Epidermal melanocyte (primary cell): ENCODE data around the gene FOSB.

ENCODE experiments used
- DNase-seq: peaks from one replicate; pipeline ENCODE4 v3.0.0; 2011; ENCODE audit warnings: low spot score; ENCODE audit not compliant: insufficient read length

FOSB gene

DNA sequence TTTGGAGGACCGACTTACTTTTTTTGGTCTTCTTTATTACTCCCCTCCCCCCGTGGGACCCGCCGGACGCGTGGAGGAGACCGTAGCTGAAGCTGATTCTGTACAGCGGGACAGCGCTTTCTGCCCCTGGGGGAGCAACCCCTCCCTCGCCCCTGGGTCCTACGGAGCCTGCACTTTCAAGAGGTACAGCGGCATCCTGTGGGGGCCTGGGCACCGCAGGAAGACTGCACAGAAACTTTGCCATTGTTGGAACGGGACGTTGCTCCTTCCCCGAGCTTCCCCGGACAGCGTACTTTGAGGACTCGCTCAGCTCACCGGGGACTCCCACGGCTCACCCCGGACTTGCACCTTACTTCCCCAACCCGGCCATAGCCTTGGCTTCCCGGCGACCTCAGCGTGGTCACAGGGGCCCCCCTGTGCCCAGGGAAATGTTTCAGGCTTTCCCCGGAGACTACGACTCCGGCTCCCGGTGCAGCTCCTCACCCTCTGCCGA lies 409 bp downstream of the FOSB start:
- no peak for DNase-seq

DNA sequence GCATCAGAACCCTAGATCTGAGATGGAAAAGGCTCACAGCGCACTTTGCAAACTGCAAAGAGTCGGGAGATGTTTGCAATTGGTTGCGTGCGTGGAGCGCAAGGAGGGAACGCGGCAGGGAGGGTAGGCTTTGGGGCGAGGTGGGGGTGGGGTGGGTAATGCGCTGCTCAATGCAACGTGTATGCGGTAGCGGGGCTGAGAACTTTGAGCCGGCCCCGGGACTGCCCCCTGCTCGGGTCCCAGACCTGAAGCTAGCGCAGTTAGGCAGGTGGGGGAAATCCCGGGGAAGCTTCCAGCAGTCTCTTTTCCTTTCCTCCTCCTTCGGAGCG lies 971 bp downstream of the FOSB start:
- no peak for DNase-seq

DNA sequence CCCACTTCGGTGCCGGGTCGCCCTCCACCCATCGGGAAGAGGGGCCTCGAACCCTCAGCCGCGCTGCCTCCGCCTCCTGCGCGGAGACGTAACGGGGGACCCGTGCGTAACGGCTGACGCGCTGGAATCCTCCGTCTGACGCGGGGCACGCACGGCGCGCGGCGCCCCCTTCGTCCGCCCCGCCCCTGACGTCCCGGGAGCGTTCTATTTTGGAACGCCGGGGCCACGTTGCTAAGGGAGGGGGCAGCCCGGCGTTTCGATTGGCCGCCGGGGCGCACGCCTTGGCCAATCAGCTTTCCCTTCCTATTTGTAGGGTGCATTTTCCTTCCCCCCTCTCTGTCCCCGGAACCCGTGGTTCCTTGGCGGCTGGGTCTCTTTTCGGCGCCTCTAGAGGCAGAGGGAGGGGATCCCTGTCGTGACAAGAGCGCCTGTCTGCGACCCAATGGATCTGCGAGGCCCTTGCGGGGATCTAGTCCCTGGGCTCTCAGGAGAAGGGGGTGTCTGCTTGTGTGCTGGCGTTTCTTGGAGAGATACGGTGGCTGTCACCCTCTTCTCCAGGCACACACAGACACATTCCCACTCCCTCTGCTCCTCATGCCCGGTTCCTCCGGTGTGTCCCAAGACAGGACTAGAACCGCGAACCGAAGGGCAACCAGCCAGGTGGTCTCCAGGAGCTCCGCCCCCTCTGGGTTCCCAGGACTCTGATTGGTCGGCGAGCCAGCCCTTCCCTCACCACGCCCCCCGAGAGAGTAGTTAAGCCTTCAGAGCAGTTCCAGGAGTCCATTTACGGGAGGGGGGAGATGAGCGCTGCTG lies 1.5 kb downstream of the FOSB start:
- peak; percentile 90 for DNase-seq

GRCh38 chr19:45469945-45470761 lies 2.4 kb downstream of the FOSB start:
- no peak for DNase-seq

DNA sequence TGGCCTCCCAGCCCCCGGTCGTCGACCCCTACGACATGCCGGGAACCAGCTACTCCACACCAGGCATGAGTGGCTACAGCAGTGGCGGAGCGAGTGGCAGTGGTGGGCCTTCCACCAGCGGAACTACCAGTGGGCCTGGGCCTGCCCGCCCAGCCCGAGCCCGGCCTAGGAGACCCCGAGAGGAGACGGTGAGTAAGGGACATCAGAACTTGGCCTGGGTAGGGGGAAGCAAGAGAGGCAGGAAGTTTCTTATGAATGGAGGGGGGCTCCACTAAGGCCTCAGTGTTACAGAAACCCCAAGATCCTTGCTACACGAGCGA lies 2.9 kb downstream of the FOSB start:
- no peak for DNase-seq

DNA sequence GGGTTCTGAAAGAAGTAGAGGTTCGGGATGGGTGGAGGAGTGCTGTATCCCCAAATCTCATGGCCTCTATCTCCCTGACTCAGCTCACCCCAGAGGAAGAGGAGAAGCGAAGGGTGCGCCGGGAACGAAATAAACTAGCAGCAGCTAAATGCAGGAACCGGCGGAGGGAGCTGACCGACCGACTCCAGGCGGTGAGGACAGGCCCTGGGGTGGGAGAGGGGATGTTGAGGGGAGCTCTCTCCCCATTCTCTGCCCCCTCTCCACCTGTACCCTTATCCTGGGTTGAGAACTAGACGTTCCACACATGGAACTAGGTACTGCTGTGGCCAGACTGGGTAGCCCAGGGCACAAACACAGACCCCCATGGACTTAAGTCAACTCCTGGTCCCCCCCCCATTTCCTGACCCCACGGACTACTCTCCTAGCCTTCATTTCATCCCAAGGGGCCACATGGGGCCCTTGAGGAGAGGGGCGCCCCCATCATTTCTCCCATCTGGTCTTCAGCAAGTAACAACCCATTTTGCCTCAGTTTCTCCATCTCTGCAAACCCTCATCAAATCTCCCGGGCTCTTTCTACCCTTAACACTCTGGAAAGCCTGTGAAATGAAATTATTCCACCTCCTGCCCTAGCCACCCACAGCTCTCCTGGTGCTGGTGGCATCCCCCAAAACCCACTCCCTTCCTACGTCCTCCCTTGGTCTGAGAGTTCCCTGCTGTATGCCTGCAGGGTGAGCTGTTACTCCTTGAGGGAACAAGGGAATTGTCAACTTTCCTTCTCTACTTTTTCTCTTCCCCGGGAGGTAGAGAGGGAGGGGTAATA lies 3.5 kb downstream of the FOSB start:
- no peak for DNase-seq

DNA sequence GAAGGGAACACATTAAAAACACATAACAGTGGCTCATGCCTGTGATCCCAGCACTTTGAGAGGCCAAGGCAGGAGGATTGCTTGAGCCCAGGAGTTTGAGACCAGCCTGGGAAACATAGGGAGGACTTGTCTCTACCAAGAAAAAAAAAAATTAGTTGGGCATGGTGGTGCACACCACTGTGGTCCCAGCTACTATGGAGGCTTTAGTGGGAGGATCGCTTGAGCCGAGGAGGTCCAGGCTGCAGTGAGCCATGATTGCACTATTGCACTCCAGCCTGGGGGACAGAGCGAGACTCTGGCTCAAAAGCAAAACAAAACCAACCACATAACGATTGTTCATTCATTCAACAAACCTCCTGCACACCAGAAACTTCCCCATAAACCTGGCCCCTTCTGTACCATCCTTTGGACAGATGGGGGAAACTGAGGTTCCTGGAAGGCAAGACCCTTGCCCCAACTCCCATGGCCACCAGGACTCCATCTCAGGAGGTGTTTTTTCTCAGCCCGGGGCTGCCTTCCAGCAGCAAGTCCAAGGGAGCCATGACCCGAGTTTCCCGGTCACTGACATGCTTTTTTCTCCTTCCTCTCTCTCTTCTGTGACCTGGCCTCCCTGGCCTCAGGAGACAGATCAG lies 4.3 kb downstream of the FOSB start:
- no peak for DNase-seq

DNA sequence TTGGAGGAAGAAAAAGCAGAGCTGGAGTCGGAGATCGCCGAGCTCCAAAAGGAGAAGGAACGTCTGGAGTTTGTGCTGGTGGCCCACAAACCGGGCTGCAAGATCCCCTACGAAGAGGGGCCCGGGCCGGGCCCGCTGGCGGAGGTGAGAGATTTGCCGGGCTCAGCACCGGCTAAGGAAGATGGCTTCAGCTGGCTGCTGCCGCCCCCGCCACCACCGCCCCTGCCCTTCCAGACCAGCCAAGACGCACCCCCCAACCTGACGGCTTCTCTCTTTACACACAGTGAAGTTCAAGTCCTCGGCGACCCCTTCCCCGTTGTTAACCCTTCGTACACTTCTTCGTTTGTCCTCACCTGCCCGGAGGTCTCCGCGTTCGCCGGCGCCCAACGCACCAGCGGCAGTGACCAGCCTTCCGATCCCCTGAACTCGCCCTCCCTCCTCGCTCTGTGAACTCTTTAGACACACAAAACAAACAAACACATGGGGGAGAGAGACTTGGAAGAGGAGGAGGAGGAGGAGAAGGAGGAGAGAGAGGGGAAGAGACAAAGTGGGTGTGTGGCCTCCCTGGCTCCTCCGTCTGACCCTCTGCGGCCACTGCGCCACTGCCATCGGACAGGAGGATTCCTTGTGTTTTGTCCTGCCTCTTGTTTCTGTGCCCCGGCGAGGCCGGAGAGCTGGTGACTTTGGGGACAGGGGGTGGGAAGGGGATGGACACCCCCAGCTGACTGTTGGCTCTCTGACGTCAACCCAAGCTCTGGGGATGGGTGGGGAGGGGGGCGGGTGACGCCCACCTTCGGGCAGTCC lies 5.0 kb downstream of the FOSB start:
- no peak for DNase-seq

GRCh38 chr19:45473367-45473681 lies 5.5 kb downstream of the FOSB start:
- DNase-seq, result no peak

- no peak for DNase-seq
Measured at GRCh38 chr19:45473682-45474605, 6.1 kb downstream of the FOSB start.

DNA sequence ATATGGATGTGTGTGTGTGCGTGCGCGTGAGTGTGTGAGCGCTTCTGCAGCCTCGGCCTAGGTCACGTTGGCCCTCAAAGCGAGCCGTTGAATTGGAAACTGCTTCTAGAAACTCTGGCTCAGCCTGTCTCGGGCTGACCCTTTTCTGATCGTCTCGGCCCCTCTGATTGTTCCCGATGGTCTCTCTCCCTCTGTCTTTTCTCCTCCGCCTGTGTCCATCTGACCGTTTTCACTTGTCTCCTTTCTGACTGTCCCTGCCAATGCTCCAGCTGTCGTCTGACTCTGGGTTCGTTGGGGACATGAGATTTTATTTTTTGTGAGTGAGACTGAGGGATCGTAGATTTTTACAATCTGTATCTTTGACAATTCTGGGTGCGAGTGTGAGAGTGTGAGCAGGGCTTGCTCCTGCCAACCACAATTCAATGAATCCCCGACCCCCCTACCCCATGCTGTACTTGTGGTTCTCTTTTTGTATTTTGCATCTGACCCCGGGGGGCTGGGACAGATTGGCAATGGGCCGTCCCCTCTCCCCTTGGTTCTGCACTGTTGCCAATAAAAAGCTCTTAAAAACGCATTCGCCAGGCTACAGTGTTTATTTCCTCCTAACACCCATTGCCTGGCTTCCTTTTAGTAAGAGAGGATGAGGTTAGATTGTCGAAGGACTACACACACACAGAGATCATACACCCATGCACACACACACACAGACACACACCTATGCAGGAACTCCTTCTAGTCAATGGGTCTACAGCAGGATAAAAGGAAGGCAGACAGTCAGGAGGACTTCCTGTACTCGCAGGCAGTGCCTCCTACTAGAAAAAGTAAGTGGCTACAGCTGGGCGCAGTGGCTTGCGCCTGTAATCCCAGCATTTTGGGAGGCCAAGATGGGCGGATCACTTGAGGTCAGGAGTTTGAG lies 7.1 kb downstream of the FOSB start:
- no peak for DNase-seq

DNA sequence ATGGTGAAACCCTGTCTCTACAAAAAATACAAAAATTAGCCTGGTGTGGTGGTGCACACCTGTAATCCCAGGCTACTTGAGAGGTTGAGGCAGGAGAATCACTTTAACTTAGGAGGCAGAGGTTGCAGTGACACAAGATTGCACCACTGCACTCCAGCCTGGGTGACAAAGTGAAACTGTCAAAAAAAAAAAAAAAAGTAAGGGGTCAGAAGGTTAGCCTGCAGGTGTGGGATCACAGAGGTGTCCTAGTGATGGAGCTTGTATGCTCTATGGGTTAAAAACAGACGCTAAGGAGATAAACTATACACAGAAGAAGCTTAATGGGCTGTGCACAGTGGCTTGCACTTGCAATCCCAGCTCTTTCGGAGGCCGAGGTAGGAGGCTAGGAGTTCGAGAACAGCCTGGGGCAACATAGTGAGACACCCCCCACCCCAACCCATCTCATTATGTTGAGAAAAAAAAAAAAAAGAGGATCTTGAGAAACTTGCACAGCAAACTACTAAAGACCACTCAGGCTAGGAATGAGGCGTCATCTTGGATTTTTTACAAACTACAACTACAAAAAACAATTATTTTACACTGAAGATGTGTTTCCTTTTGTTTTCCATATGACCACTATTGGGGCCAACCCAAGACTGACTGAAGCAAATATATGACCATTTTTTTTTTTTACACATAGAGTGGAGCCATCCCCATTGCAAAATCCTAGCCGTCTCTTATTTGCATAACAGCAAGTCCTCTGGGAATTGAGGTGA lies 7.9 kb downstream of the FOSB start:
- DNase-seq, result no peak

DNA sequence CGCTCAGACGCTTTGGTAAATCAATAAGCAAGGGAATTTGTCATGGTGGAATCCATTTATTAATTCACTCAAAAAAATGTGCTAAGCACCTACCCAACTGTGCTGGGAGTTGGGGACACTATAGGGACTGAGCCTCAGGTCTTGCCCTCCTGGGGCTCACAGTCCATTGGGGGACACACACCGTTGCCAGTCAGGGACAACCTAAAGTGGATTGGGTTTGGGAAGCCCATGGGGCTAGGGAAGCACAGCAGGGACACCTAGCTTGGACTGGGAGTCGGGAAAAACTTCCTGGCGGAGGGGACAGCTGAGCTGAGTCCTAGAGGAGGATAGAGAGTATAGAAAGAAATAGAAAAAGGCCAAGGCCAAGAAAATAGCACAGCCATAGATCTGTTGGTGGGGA lies 8.5 kb downstream of the FOSB start:
- no peak for DNase-seq

GRCh38 chr19:45477186-45477585 lies 9.4 kb downstream of the FOSB start:
- no peak for DNase-seq

- no peak for DNase-seq
Measured at GRCh38 chr19:45477713-45478453, 10.1 kb downstream of the FOSB start.

DNA sequence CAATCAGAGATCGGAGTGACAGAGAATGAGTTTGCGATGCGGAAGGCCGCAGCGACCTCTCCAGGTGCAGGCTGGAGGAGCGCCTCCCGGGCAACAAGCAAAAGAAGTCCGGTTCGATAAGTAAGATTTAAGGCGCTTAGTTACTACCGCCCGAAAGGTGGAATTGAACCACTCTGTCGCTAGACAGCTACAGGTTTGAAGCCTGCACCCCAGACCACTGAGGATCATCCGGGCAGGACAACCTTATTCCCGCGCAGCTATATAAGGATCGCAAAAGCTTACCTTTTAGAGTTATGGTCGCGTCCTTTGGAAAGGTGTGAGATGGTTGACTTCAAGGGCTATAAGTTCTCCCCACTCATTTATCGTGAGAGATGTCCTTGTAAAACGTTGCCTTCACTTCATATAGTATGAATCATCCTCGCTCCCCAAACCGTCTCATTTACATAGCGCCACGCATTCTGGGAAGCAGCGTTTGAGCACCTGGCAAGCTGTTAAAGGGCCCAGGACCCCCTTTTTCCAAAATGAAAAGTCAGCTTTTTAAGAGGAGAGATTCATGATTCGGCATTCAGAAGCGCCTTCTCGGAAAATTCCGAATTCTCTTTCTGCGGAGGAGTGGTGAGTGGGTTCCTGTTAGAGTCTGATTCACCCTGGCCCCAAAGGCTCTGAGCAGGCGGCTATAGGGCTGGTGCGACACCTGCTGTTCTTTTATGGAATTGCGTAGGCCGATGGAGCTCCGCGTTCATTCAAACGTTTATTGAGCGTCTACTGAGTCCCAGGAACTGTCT lies 10.8 kb downstream of the FOSB start:
- DNase-seq, result peak; percentile 63

DNA sequence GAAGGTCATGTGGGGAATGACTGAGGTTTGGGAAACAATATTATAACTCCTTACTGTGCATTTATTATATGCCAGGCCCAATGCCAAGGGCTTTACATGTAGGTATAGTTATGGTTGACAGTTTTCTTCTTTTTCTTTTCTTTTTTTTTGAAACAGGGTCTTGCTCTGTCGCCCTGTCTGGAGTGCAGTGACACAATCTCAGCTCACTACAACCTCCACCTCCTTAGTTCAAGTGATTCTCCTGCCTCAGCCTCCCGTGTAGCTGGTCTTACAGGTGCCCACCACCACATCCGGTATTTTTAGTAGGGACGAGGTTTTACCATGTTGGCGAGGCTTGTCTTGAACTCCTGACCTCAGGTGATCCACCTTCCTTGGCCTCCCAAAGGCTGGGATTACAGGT lies 15.2 kb downstream of the FOSB start:
- DNase-seq, result no peak
